GM12801 (cell line): ENCODE data around the gene EFNB2.

Experiments
- TF ChIP-seq, protein P1 (sequence below): IDR thresholded peaks from one replicate; pipeline ENCODE4 v1.5.1; 2011; ENCODE audit warnings: control low read depth; ENCODE audit not compliant: insufficient read length; ENCODE audit errors: extremely low read depth

EFNB2 gene, protein sequence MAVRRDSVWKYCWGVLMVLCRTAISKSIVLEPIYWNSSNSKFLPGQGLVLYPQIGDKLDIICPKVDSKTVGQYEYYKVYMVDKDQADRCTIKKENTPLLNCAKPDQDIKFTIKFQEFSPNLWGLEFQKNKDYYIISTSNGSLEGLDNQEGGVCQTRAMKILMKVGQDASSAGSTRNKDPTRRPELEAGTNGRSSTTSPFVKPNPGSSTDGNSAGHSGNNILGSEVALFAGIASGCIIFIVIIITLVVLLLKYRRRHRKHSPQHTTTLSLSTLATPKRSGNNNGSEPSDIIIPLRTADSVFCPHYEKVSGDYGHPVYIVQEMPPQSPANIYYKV

DNA sequence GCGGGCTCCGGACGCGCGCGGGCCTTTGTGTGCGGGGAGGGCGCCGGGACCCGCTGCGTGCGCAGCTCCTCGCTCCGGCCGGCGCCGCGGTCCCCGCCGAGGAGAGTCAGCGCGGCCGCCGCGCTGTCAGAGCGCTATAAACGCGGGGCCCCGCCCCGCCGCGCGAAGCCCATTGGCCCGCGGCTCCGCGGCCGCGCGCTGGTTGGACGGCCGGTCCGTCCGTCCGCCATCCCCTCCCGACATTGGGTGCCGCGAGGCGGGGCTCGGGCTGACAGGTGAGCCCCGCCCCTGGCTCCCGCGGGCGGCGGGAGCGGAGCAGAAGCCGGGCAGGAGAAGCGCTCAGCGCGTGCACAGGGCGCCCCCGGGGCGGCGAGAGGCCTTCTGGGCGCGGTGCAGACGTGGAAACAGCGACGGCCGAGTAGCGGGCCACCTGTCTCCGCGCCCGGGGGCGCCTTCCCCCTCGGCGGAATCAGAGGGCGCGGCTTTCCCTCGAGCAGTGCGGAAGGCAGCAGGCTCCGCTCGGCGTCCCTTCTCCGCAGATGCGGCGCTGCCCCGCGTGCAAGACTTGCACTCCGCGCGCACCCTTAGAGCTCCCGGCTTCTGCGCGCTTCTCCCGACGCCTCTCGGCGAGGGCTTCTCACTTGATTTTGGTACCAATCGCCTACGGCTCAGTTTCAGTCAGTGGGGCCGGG, at the start of gene EFNB2:
Gene EFNB2 (minus strand): TSS at position 111 of the 692 bp plus-strand sequence. CDS start 698 bp downstream, outside the sequence.
- TF ChIP-seq, protein P1, sequence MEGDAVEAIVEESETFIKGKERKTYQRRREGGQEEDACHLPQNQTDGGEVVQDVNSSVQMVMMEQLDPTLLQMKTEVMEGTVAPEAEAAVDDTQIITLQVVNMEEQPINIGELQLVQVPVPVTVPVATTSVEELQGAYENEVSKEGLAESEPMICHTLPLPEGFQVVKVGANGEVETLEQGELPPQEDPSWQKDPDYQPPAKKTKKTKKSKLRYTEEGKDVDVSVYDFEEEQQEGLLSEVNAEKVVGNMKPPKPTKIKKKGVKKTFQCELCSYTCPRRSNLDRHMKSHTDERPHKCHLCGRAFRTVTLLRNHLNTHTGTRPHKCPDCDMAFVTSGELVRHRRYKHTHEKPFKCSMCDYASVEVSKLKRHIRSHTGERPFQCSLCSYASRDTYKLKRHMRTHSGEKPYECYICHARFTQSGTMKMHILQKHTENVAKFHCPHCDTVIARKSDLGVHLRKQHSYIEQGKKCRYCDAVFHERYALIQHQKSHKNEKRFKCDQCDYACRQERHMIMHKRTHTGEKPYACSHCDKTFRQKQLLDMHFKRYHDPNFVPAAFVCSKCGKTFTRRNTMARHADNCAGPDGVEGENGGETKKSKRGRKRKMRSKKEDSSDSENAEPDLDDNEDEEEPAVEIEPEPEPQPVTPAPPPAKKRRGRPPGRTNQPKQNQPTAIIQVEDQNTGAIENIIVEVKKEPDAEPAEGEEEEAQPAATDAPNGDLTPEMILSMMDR = no peak

DNA sequence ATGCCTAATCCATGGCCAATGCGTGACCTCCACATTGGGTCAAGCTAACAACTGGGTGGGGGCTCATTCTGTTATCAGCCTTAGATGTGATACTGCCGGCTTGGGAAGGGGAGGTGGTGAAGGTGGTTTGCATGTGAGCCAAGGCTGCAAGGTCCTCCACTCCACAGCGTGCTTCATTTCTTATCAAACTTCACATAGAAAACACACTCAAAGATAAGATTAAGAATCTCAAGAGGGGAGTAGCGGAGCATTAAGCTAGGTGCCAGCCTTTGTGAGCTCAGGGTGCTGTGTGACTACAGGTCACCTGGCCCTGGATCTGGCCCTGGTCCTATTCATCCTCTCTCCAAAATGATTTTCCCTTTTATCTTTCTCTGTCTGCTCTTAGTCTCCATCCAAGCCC, 45.8 kb upstream of the EFNB2 start:
- TF ChIP-seq, protein P1 = no peak

DNA sequence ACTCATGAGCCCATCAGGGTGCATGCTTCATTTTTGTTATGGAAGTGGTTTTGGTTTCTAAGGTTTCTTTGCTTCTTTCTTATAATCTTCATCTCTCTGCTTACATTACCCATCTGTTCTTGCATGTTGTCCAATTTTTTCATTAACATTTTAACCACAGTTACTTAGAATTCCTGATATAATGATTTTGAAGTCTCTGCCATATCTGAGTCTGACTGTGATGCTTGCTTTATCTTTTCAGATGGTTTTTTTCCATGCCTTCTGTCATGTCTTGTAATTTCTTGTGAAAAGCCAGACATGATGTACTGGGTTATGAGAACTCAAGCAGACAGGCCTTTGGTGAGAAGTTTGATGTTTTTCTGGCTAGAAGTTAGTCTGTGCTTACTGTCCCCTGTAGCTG, 40.4 kb upstream of the EFNB2 start:
- TF ChIP-seq, protein P1 = no peak

DNA sequence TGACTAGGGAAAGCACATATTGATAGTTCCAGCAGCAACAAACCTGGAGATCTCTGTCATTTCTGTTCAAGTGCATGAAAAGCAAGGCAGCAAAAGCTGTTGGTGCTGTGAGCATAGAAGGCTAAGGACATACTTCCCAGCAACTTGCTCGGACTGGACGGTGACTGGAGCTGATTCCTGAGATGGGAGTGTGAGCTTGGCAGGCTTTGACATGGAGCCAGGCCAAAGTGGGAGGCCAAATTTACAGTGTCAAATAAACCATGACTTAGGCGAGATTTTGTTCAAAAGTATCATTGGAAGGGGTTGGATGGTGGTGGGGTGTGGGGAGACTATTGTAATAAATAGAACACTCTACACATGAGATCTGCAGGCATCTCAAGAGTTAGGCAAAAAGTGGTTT, 38.4 kb upstream of the EFNB2 start:
- TF ChIP-seq, protein P1 = no peak

DNA sequence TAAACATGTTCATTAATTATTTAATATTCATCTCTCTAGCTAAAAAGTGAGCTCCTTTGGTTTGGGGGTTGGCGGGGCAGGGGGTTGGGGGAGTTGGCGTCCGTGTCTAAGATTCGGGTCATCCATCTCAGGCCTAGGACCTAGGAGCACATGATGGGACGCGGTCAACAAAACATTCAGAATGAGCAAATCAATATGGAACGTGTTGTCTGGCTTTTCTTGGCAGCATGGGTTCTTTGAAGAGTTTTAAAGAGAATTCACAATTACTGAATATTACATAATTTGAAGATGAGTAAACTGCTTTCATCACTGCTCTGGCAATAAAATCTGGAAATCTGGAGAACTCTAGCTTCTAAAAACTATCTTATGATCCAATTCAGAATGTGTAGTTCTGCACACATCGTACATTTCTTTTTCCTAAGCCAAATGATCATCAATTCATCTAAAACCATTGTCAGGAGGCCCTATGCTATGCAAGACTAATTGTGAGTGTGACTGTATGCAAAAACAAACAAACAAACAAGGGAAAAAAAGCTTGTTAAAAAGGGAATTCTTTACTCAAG, 37.9 kb upstream of the EFNB2 start:
- TF ChIP-seq, protein P1 = no peak

DNA sequence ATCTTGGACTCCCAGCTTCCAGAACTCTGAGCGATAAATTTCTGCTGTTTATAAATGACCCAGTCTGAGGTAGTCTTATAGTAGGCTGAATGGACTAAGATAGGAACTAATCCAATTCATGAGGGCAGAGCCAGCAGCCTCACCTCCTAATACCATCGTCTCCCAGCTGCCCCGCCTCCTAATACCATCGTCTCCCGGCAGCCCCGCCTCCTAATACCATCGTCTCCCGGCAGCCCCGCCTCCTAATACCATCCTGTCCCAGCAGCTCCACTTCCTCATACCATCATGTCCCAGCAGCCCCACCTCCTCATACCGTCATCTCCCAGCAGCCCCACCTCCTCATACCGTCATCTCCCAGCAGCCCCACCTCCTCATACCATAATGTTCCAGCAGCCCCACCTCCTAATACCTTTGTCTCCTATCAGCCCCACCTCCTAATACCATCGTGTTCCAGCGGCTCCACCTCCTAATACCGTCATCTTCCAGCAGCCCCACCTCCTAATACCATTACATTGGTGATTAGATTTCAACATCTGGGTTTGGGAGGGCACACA, 34.9 kb upstream of the EFNB2 start:
- TF ChIP-seq, protein P1 = no peak
